HG02938 (cell line): ENCODE data around the gene ANKRD1.
A peak's percentile ranks its signal among the peaks of the same experiment; 100 is the strongest.
"Not testable (repeated sequence)": the region's sequence is repeated elsewhere in the genome, so short reads cannot be mapped to it uniquely, and the experiment has no call there.

Experiments
- ATAC-seq: cut with Tn5 transposase; IDR thresholded peaks from one replicate; pipeline ENCODE4 v1.9.1; 2021; ENCODE audit warnings: mild to moderate bottlenecking, moderate library complexity; ENCODE audit not compliant: unreplicated experiment

Gene ANKRD1

DNA sequence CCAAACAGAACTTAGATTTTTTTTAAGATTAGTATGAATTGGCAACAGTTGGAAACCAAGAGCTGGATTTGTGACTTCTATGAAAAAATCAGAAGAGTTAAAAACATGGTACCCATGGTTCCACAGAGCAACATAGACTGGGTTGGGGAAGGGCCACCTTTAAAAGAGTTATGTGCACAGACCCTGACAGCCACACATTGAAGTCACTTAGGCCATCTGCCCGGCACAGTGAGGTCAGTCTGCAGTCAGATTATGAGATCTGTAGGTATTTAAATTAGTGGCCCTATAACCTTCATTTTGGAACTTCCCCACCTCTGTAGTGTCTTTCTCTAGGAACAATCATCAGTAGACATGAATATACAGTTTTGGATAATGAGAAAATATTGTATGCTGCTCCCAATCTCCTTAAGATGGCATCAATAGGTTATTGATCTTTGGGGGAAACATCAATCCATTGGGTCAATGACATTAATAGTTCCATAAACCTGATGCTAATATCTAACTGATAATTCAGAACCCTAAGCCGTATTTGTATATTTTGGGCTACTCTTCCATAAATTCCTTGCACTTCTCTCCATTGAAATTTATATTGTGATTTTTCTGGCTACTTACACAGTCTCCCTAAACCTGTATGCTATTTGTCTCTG is 7.0 kb downstream of the ANKRD1 start:
- no peak for ATAC-seq

DNA sequence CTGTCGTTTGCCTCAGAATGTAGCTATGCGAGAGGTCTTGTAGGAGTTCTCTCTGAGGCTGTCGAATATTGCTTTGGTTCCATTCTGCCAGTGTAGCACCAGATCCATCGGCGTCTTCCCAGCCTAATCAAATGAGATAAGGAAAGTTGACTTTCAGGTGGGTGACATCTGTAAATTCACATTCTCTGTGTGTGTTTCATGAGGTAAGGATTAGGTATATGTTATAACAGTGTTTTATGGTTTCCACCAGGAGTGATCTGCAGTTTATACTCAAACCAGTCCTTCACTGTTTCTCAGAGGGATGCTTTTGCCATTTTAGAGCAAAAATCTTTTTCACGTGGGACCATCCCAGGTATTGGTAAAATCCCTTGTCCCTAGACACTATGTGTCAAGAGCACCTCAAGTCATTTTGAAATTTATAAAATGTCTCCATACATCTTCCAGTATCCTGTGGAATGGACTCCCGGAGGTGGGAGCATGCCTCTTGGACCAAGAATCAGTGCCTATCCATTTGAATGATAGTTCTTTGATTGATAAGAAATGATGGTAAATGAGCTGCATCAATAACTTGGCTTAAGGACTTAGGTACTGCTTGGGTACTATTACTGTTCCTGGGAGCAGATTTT is 7.9 kb downstream of the ANKRD1 start:
- no peak for ATAC-seq

DNA sequence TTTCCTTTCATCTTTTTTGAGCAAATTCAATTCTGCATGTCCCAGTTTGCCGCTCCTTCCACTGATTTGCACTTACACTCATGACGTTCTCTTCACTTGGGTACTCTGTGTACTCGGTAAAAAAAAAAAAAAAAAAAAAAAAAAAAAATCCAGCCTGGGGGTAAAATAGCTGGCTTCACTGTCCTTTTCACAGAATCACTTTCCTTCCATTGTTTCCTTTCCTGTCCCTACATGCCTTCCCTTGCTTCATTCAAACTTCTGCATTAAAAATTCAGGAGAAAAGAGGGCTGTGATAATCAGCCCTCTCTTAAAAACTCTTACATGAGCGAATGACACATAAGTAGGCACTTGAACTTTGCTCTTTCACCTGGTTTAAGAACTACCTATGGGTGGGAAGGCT is 8.7 kb downstream of the ANKRD1 start:
- ATAC-seq, result no peak

DNA sequence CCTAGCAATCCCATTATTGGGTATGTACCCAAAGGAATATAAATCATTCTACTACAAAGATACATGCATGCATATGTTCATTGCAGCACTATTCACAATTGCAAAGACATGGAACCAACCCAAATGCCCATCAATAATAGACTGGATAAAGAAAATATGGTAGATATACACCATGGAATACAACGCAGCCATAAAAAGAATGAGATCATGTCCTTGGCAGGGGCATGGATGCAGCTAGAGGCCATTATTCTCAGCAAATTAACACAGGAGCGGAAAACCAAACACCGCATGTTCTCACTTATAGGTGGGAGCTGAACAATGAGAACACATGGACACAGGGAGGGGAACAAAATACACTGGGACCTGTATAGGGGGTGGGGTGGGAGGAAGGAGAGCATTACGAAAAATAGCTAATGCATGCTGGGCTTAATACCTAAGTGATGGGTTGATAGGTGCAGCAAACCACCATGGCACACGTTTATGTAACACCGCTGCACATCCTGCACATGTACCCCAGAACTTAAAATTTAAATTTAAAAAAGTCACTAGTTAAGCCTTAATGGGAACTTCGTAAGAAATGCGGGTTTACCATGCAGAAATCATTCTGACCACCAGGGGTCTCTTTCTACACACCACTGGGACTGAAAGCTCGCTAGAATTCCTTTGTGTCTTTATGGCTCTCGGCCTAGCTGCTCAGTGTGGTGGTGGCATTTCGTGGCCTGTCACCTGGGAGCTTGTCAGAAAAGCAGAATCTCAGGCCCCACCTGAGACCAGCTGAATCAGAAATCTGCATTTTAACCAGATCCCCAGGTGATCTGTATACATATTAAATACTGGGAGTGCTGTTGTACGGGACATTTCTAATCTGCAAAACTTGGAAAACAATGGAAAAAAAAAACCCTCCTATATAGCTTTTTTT is 9.5 kb downstream of the ANKRD1 start:
- no peak for ATAC-seq

DNA sequence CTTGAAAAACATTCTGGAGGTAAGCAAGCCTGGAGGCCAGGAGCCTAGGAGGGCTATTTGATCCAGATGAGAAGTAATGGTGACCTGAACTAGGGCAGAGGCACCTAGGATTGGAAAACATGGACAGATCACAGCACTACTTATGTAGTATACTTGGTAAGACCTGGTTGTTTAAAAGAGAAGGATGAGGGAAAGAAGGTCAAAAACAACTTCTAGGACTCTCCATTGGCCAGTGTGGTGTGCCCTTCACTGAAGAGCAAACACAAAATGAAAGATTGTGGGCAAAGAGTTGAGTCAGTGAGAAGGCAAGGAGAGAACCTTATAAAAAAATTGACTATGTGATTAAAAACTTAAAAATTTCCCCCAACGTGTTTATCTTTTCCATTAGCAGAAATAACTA is 14.3 kb downstream of the ANKRD1 start:
- ATAC-seq, result no peak

DNA sequence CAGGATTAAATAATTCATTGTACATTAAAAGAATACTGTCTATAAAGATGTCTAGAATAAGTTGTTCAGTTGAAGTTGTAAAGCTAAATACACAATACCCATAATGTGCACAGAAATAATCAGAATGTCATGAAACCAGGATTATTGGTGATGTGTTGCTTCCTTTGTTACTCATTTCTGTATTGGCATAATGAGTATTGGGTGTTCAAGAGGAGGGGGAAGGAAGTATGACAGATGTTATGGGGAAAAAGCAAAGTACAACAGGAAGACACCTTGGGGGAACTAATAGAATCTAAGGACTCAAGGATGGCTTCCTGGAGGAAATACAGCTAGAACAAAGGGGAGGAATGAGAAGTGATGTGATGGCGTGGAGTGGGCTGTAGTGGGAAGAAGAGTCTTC is 15.0 kb downstream of the ANKRD1 start:
- no peak for ATAC-seq

DNA sequence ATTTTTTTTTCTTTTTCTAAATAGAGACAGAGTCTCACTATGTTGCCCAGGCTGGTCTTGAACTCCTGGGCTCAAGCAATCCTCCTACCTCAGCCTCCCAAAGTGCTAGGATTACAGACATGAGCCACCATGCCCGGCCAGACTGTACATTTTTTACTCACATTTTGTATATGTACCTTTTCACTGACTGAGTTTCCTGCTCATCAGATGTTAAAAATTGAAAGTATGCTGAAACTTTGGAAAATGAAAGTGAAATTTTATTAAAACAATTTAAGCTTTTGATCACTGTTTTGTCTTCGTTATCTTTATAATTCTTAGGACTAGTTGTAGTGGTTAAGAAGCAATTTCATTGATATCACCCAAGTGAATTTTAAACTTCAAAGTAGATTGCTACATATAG is 24.0 kb downstream of the ANKRD1 start:
- ATAC-seq, result not testable (repeated sequence)

DNA sequence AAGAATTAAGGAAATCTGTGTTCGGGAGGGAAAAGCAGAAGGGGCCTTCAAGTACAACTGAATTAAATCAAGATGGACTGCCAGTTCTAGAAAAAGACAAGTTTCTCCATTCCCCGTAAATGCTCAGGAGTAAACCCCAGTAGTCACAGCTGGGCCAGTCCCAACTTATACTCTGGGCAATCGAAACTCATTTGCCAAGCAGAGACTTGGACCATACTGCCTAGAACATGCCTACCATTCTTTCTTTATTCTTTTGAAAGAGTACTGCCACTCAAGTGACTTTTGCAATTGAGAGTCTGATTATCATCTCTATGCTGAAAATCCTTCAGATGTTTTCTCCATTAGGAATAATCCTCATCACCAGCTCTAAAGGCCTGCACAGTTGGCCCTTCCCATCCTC is 27.7 kb downstream of the ANKRD1 start:
- no peak for ATAC-seq

DNA sequence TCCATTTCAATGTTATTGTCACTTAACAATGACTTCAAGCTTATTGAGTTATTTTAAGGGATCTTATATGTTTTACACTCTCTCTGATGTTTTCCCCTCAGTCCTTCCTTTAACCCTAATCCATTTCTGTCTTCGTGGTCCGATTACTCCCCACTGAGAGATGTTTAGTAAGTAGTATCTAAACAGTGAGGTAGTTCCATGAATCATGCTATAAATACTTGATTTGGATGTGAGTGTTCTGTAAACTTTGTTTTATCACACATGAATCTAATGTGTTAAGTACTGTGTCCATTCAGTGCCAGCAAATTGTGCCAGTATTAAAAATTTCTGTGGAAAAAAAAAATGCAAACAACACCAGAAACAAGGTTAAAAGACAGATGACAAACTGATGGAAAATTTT is 30.5 kb downstream of the ANKRD1 start:
- no peak for ATAC-seq

DNA sequence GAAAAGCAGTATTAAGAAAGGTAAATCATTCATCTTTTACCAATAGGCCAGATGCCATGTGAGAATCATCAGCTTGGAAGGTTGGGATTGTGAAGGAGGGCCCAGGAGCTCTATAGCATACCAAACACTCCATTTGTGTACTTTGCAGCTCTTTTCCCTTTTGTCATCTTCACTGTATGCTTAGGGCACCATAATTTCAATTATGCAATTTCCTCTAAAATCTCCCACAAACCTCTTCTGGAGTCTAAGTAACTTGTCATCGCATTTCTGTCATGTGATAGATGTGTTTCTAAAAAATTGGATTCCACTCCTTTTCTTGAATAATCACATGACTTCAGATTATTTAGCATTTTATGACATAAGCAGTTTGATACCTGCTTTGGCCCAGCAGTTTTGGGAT is 31.3 kb downstream of the ANKRD1 start:
- no peak for ATAC-seq

DNA sequence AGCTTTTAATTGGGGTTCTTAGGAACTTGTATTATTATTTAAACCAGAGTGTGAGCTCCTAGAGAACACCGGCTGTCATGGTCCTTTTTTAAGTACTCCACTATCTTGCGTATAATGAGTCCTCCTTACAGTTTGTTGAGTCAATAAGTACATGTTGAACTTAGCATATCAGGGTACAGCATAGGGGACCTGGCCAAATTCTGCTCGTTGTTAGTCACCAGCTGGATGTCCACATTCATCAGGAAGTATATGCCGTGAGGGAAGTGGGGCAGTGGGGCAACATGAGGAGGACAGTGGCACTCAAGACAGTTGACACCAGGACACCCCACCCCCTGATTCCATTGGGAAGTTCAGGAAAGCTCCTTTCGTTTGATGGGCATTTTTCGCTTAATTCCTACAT is 32.5 kb downstream of the ANKRD1 start:
- ATAC-seq, result no peak

DNA sequence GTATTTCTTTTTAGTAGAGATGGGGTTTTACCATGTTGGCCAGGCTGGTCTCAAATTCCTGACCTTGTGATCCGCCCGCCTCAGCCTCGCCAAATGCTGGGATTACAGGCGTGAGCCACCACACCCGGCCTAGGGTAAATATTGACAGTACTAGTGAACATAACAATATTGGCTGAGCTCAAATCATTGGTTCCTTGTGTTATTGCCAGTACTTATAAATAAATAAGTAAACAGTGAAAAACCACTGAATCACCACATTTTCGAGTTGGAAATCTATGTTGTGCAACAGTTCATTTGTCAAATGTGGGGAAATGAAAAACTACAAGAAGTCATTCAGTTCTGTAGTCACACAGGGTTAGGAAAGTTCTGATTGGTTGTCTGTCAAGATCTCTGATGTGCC is 33.3 kb downstream of the ANKRD1 start:
- no peak for ATAC-seq

DNA sequence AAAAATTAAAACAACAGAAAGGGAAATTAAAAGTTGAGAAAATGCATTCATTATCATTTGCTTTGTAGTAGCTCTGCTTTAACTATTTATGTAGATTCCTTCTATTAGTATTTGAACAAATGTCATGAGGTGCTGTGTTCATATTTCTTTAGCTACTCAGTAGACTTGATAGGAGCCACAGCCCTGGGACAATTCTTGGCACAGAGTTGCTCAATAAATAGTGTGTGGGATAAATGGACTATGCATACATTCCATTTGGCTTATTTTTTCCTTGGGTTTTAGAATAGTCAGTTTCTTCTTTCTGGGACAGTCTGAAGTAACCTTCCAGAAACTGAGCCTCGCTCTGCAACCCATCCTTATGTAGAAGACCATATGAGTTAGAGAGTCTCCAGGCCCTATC is 35.7 kb downstream of the ANKRD1 start:
- ATAC-seq, result no peak

DNA sequence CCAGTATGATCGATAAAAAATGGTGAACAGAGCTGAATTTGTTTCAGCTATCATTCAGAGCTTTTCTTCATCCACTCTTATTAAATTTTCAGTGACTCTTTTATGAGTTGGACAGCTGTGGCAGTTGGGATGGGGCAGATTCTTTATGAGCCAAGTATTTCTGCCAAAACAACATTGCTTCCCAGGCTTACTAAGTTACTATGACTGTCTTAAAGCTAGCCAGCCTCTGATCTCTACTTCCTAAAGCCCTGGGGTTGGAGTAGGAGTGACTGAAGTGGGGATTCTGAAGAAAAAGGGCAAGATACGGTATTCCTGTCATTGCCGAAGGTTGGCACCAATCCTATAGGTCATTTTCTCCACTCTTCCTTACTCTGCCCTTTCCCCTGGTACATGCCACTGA is 36.5 kb downstream of the ANKRD1 start:
- no peak for ATAC-seq

DNA sequence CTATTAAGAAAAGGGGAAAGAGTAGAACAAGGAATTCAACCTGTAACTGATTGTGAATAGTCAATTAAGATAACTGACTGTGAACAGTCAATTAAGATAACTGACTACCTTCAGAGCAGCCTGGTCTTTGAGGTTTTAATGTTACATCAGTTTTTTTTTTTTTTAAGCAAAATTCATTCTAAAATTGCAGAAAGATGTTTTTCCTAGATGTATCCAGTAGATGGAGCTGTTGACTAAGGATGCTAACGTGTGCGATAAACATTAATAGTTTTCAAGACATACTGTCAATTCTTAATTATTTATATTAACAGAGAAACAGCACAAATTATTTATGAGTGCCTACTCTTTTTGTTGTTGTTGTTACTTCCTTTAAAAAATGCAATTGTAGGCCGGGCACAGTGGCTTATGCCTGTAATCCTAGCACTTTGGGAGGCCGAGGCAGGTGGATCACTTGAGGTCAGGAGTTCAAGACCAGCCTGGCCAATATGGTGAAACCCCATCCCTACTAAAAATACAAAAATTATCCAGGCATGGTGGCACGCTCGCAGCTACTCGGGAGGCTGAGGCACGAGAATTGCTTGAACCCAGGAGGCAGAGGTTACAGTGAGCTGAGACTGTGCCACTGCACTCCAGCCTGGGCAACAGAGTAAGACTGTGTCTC is 40.7 kb downstream of the ANKRD1 start:
- ATAC-seq, result not testable (repeated sequence)

DNA sequence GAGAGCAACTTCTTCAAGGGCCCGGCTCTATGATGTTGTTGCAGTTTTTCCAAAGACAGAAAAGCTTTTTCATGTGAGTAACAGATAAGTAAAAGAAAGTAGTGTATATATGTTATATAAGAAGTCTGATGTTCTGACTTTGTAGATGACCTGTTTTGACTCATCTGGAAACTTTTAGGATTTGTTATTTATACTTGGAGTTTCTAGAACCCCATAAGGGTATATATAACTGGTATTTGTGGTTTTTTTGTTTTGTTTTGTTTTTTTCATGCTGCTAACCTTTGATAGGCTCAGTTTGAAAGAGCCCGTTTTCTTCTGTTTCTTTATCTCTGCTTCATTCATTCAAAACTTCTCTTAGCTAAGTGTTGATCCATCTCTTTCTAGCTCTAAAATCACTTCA is 41.8 kb downstream of the ANKRD1 start:
- ATAC-seq, result no peak

DNA sequence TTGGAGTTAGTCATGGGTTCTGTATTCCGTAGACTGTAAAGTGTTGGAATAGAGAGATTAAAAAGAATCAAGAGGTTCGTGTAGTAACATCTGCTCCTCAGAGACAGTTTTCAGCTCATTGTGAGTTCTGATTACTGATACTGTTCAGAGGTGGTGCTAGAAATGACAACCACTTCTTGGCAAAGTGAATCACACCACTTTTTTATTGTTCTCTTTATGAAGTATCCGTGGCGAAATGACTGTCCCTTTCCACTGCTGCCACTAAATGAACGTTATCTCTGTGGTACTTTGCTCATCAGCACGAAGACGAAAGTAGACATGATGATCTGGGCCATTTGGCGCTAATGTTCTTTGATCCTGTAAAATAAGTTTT is 48.3 kb downstream of the ANKRD1 start:
- ATAC-seq, result no peak

DNA sequence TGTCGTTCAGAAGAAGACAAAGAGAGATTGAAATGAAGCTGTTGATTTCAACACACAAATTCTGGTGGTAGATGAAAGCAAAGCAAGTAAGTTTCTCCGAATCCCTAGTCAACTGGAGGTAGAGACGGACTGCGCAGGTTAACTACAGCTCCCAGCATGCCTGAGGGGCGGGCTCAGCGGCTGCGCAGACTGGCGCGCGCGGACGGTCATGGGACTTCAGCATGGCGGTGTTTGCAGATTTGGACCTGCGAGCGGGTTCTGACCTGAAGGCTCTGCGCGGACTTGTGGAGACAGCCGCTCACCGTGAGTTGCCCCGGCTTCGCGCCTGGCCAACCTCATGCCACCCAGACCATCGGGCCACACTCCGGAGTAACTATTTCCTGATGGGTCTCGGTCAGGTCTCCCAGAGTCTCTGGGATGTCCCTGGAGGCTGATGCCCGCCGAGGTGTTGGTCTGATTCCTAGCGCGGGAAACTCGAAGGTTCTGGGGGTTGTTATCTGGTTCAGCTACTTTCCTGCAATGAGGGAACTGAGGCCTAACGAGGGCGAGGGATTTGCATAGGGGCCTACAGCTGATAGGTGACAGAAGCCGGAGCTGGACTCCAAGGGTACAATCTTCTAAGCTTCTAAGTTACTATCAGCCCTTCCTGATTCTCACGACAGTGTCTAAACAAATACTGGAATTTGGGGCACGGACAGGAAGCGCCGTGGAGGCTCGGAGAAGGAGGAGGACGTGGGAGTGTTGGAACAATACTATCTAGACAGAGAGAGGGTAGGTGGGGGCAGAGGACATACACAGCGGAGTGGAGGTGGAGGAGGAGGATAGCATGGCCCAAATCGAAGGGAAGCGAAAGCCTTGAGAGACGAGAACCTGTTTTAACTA is 48.9 kb downstream of the ANKRD1 start, which contains the start of gene RPP30:
Gene RPP30, plus strand, starts transcription at position 209 of the 882 bp plus-strand sequence. Its CDS starts 13 bp downstream, at position 222.
- peak; percentile 97 for ATAC-seq

DNA sequence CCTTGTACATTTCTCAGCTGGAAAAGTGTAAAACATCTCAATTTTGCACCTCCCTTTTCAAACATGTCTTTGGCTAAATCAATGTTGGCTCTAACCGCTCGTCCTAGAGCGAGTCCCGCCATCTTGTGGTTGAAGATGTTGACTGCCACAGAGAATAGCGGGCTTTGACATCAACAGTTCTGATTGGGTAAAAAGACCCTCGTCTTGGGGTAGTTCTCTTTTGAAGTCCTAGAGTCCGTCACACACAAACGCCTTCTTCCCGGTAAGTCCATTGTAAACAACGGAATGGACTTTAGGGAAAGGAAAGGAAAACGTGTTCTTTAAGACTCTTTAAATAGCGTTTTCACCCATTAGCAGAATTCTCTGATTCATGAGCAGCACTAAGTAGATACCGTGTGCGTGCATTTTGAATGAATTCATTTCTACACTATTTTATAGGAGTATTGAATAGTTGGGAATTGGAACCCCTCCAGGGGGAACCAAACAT is 49.6 kb downstream of the ANKRD1 start:
- ATAC-seq, result peak; percentile 62

DNA sequence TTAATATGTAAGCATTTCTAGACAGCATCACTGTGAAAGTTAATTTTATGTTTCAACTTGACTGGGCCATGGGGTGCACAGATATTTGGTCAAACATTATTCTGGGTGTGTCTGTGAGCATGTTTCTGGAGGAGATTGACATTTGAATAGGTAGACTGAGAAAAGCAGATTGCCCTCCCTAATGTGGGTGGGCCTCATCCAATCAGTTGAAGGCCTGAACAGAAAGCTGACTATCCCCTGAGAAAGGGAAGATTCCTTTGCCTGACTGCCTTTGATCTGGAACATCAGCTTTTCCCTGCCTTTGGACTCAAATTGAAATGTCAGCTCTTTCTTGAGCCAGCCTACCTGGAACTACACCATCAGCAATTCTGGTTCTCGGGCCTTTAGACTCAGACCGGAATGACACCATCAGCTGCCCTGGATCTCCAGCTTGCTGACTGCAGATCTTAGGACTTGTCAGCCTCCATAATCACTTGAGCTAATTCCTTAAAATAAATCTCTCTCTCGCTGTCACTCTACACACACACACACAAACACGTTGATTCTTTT is 54.8 kb downstream of the ANKRD1 start:
- no peak for ATAC-seq
